OCI-LY1 (cell line): ENCODE measurements around the gene TBC1D14.

ENCODE experiments used
- CTCF ChIP-seq: fragments of 200-600 bp; sonication (generic), shearing (Covaris generic); IDR thresholded peaks from 2 replicates; pipeline ENCODE4 v1.5.1; 2017; ENCODE audit warnings: mild to moderate bottlenecking, antibody characterized with exemption, low read length, moderate library complexity, mixed read lengths
- EZH2 ChIP-seq: fragments of 200-600 bp; sonication (generic), shearing (Covaris generic); IDR thresholded peaks from 2 replicates; pipeline ENCODE4 v1.8.0; 2017; ENCODE audit warnings: borderline replicate concordance, mixed run types, mild to moderate bottlenecking, antibody characterized with exemption, low read length, moderate library complexity, mixed read lengths

GRCh38 chr4:7049739-7050138 lies 140.1 kb downstream of the TBC1D14 start:
- TF ChIP-seq CTCF (no peak), EZH2 (no peak)
